Panc1 (cell line): ENCODE data around the gene RASSF4.

Source experiments
- POLR2AphosphoS5 ChIP-seq: IDR thresholded peaks from 2 replicates; pipeline ENCODE4 v1.6.1; 2012; ENCODE audit warnings: mild to moderate bottlenecking, low read depth, low read length, moderate library complexity
- TCF7L2 ChIP-seq: IDR thresholded peaks from 2 replicates; pipeline ENCODE4 v1.6.1; 2011; ENCODE audit warnings: mild to moderate bottlenecking, low read depth, low read length, inconsistent platforms
- TF ChIP-seq, protein P1 (sequence below): fragments of 450-650 bp; IDR thresholded peaks from 2 replicates; pipeline ENCODE4 v1.5.1; 2017; ENCODE audit warnings: mild to moderate bottlenecking

DNA sequence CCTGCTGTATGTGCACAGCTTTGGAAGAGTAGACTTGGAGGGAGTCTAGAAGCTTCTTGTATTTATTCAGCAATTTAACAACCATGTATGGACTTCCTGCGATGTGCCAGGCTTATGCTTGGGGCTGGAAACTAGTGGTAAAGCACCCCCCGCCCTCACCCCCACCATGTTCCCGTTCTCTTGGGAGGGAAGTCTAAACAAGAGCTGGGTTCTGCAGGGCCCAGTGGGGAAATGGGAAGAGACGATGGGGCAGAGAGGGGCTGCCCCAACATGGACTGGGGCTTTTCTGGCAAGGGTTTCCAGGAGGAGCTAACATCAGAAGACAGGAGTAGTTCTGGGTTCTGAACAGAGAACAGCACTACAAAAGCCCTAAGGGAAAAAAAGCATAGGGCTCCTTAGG, 8.0 kb downstream of the RASSF4 start:
- TF ChIP-seq, protein P1, sequence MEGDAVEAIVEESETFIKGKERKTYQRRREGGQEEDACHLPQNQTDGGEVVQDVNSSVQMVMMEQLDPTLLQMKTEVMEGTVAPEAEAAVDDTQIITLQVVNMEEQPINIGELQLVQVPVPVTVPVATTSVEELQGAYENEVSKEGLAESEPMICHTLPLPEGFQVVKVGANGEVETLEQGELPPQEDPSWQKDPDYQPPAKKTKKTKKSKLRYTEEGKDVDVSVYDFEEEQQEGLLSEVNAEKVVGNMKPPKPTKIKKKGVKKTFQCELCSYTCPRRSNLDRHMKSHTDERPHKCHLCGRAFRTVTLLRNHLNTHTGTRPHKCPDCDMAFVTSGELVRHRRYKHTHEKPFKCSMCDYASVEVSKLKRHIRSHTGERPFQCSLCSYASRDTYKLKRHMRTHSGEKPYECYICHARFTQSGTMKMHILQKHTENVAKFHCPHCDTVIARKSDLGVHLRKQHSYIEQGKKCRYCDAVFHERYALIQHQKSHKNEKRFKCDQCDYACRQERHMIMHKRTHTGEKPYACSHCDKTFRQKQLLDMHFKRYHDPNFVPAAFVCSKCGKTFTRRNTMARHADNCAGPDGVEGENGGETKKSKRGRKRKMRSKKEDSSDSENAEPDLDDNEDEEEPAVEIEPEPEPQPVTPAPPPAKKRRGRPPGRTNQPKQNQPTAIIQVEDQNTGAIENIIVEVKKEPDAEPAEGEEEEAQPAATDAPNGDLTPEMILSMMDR: no peak
- no peak for TF ChIP-seq TCF7L2
- TF ChIP-seq POLR2AphosphoS5: no peak
